Body of pancreas (tissue), 4 donors: Measurements from ENCODE around the gene ACE. TPM values are rescaled to one million over a fixed set of nuclear protein-coding genes. Genes with fewer than 3 reads are reported as not detected.

ENCODE experiments used
- ATAC-seq: fragments of 150-250 bp; one replicate; pipeline ENCODE4 v1.9.1; 2016
- DNase-seq, 4 donors: peaks; one replicate each; pipeline ENCODE4 v3.0.0-alpha.2; 2019
- H3K27ac ChIP-seq, 4 donors: fragments of 200-600 bp; sonication (generic); 1 replicate in 3 of 4; 2 replicates in 1 of 4; pipeline versions ENCODE4 v1.5.1 to v1.6.1; 2016 to 2019; ENCODE audit warnings: mild to moderate bottlenecking in 1 of 4, mixed read lengths in 1 of 4, moderate library complexity in 1 of 4
- H3K27me3 ChIP-seq, 2 donors: fragments of 200-600 bp; sonication (generic); one replicate each; pipeline ENCODE4 v1.6.0; 2016; ENCODE audit warnings: mild to moderate bottlenecking in 1 of 2
- H3K36me3 ChIP-seq, 2 donors: fragments of 200-600 bp; sonication (generic); replicated peaks in 1 of 2; 2 replicates each; pipeline ENCODE4 v1.5.1; 2016; ENCODE audit warnings: low read depth in 2 of 2; ENCODE audit not compliant: insufficient read depth in 1 of 2
- H3K4me1 ChIP-seq: fragments of 200-600 bp; sonication (generic); one replicate; pipeline ENCODE4 v1.6.0; 2016
- H3K4me3 ChIP-seq, 2 donors: fragments of 200-600 bp; sonication (generic); 1 replicate in 1 of 2; 2 replicates in 1 of 2; pipeline ENCODE4 v1.5.1; 2016 to 2019
- H3K9me3 ChIP-seq, 3 donors: fragments of 200-600 bp; sonication (generic); 1 replicate in 2 of 3; 2 replicates in 1 of 3; pipeline ENCODE4 v1.5.1; 2016
- POLR2A ChIP-seq, 3 donors: fragments of 450-650 bp; IDR thresholded peaks; one replicate each; pipeline ENCODE4 v1.6.1; 2016; ENCODE audit warnings: antibody characterized with exemption in 3 of 3, mild to moderate bottlenecking in 2 of 3
- WGBS, 2 donors: methylation state at CpG; one replicate each; pipeline ENCODE4 v1.1.5; 2017; 5-methylcytosine and 5-hydroxymethylcytosine counted together
- intact Hi-C: fragments of 100-400 bp; cut with DNase I; formaldehyde crosslinking; loops from one replicate; pipeline ENCODE4 v1.15.1; 2023
- total RNA-seq, 2 donors: library from RNA; depleted of rRNA; stranded (reverse); fragments of >200 nt; gene quantifications; one replicate each; pipeline ENCODE4 v1.1.0, GENCODE V29; 2016
- TF ChIP-seq, protein P1 (sequence below), 7 experiments: fragments of 450-650 bp in 4 of 7; fragments of 200-600 bp in 3 of 7; sonication (generic) in 3 of 7; IDR thresholded peaks; one replicate each; pipeline ENCODE4 v1.5.1; 2016 to 2019; ENCODE audit warnings: antibody characterized with exemption in 7 of 7

The ACE gene
- total RNA-seq, 2 donors from 2014 or later: 5.3 to 6.2 TPM

DNA sequence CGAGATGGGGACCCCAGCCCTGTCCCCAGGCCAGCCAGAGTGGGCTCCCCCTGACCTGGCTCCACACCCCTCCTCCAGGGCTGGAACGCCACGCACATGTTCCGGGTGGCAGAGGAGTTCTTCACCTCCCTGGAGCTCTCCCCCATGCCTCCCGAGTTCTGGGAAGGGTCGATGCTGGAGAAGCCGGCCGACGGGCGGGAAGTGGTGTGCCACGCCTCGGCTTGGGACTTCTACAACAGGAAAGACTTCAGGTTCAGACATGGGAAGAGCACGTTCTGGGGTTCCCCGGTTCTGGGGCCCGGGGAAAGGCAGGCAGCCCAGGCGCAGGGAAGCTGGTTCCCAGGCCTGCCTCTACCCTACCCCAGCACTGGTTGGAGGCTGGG, 4.6 kb downstream of the ACE start:
- peaks cover 27% of the 10 kb centered on the region for H3K4me1 ChIP-seq
- ATAC-seq (no peak), DNase-seq (no peak)
- H3K4me3 ChIP-seq: no peak overlapping the region
- no peaks in the 10 kb centered on the region for H3K36me3 ChIP-seq
- no peak overlapping the region for H3K27ac ChIP-seq
- H3K9me3 ChIP-seq: no peaks in the 10 kb centered on the region
- intact Hi-C loops: loop anchor here (5.0 kb wide), 1 partner anchor 59 kb away; no protein-coding TSS in a partner anchor
- TF ChIP-seq POLR2A (IDR thresholded peaks at IDR 0.05): no peak
- TF ChIP-seq, protein P1, sequence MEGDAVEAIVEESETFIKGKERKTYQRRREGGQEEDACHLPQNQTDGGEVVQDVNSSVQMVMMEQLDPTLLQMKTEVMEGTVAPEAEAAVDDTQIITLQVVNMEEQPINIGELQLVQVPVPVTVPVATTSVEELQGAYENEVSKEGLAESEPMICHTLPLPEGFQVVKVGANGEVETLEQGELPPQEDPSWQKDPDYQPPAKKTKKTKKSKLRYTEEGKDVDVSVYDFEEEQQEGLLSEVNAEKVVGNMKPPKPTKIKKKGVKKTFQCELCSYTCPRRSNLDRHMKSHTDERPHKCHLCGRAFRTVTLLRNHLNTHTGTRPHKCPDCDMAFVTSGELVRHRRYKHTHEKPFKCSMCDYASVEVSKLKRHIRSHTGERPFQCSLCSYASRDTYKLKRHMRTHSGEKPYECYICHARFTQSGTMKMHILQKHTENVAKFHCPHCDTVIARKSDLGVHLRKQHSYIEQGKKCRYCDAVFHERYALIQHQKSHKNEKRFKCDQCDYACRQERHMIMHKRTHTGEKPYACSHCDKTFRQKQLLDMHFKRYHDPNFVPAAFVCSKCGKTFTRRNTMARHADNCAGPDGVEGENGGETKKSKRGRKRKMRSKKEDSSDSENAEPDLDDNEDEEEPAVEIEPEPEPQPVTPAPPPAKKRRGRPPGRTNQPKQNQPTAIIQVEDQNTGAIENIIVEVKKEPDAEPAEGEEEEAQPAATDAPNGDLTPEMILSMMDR (IDR thresholded peaks at IDR 0.05): no peak
- WGBS, 2 donors: 89% methylated on average over 13 to 16 of the region's 16 CpGs
- no peaks in the 10 kb centered on the region for H3K27me3 ChIP-seq

- H3K27ac ChIP-seq: no peak overlapping the region
- H3K4me1 ChIP-seq: peaks cover 17% of the 10 kb centered on the region
- 85 to 92% methylated on average over 14 to 16 of the region's 16 CpGs for WGBS, 2 donors
- DNase-seq (no peak), ATAC-seq (no peak)
- H3K9me3 ChIP-seq: no peaks in the 10 kb centered on the region
- TF ChIP-seq, protein P1 (IDR thresholded peaks at IDR 0.05): no peak
- no peak for TF ChIP-seq POLR2A (IDR thresholded peaks at IDR 0.05)
- H3K27me3 ChIP-seq: no peaks in the 10 kb centered on the region
- no peaks in the 10 kb centered on the region for H3K36me3 ChIP-seq
- intact Hi-C loops: loop anchor here (5.0 kb wide), 1 partner anchor 60 kb away; no protein-coding TSS in a partner anchor
- H3K4me3 ChIP-seq: no peak overlapping the region
Observed at GRCh38 chr17:63482509-63482908, 5.6 kb downstream of the ACE start.

DNA sequence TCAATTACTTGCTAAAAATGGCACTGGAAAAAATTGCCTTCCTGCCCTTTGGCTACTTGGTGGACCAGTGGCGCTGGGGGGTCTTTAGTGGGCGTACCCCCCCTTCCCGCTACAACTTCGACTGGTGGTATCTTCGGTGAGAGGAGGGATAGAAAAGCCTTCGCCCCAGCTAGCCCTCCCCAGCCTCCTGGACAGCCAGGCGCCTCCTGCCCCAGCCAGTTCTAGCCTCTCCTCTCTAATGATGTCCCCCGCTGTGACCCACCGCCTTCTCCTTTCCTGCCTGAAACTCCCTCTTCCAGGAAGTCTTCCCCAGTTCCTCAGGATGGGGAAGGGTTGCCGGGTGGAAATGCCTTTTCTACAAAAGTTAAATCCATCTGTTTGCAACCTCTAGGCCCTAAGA, 6.2 kb downstream of the ACE start:
- 73 to 79% methylated on average over 10 of the region's 10 CpGs for WGBS, 2 donors
- Histone ChIP-seq H3K4me3 (no peak overlapping the region), H3K27ac (no peak overlapping the region), H3K4me1 (peaks cover 12% of the 10 kb centered on the region), H3K27me3 (no peaks in the 10 kb centered on the region), H3K9me3 (no peaks in the 10 kb centered on the region), H3K36me3 (no peaks in the 10 kb centered on the region)
- no peak for DNase-seq
- intact Hi-C loops: loop anchor here (5.0 kb wide), 1 partner anchor 61 kb away; no protein-coding TSS in a partner anchor
- no peak for ATAC-seq
- no peak for TF ChIP-seq POLR2A (IDR thresholded peaks at IDR 0.05)
- TF ChIP-seq, protein P1 (IDR thresholded peaks at IDR 0.05): no peak

- 85 to 91% methylated on average over 6 to 16 of the region's 16 CpGs for WGBS, 2 donors
- Histone ChIP-seq H3K4me3 (no peak overlapping the region), H3K9me3 (no peaks in the 10 kb centered on the region), H3K36me3 (no peaks in the 10 kb centered on the region), H3K4me1 (peaks cover 3% of the 10 kb centered on the region), H3K27me3 (no peaks in the 10 kb centered on the region), H3K27ac (no peak overlapping the region)
- TF ChIP-seq, protein P1 (IDR thresholded peaks at IDR 0.05): no peak
- TF ChIP-seq POLR2A (IDR thresholded peaks at IDR 0.05): no peak
- DNase-seq: no peak
- intact Hi-C loops: loop anchor here (5.0 kb wide), 1 partner anchor 62 kb away; no protein-coding TSS in a partner anchor
- no peak for ATAC-seq
Observed at GRCh38 chr17:63483655-63484575, 7.1 kb downstream of the ACE start.
